HG03558 (cell line): Measurements from ENCODE around the gene CDH23.

ENCODE experiments used
- ATAC-seq: cut with Tn5 transposase; IDR thresholded peaks from one replicate; pipeline ENCODE4 v1.9.1; 2021; ENCODE audit warnings: moderate number of reproducible peaks; ENCODE audit not compliant: unreplicated experiment; ENCODE audit errors: extremely low read depth

Gene CDH23

GRCh38 chr10:71810048-71810750 is 413.5 kb downstream of the CDH23 start:
- no peak for ATAC-seq

GRCh38 chr10:71811351-71811750 is 414.6 kb downstream of the CDH23 start:
- no peak for ATAC-seq

- no peak for ATAC-seq
Observed at GRCh38 chr10:71812016-71812912, 415.5 kb downstream of the CDH23 start.

GRCh38 chr10:71812913-71813590 is 416.3 kb downstream of the CDH23 start:
- ATAC-seq = no peak

- no peak for ATAC-seq
Observed at GRCh38 chr10:71814922-71815411, 418.2 kb downstream of the CDH23 start.

GRCh38 chr10:71815515-71816130 is 418.9 kb downstream of the CDH23 start:
- no peak for ATAC-seq

GRCh38 chr10:71816421-71816851 is 419.7 kb downstream of the CDH23 start:
- ATAC-seq = no peak

- no peak for ATAC-seq
Observed at GRCh38 chr10:71816936-71817618, 420.4 kb downstream of the CDH23 start.

- ATAC-seq = no peak
Observed at GRCh38 chr10:71817831-71818655, 421.3 kb downstream of the CDH23 start.

- ATAC-seq = no peak
Observed at GRCh38 chr10:71818674-71819260, 422.0 kb downstream of the CDH23 start.

GRCh38 chr10:71819441-71819861 is 422.7 kb downstream of the CDH23 start:
- no peak for ATAC-seq

GRCh38 chr10:71819985-71820384 is 423.3 kb downstream of the CDH23 start:
- ATAC-seq = no peak

GRCh38 chr10:71820966-71821365 is 424.2 kb downstream of the CDH23 start:
- ATAC-seq = no peak

GRCh38 chr10:71821909-71822763 is 425.4 kb downstream of the CDH23 start:
- no peak for ATAC-seq

GRCh38 chr10:71823356-71823755 is 426.6 kb downstream of the CDH23 start:
- no peak for ATAC-seq

GRCh38 chr10:71824333-71824732 is 427.6 kb downstream of the CDH23 start:
- ATAC-seq = no peak

- ATAC-seq = no peak
Observed at GRCh38 chr10:71825217-71825616, 428.5 kb downstream of the CDH23 start.

GRCh38 chr10:71827852-71828251 is 431.1 kb downstream of the CDH23 start:
- no peak for ATAC-seq
